H7 (cell line): ENCODE results near the gene QSOX2. TPM values are rescaled to one million over a fixed set of nuclear protein-coding genes. Genes with fewer than 3 reads are reported as not detected.

ENCODE experiments used
- DNase-seq: peaks from one replicate; pipeline ENCODE4 v3.0.0; 2012
- H3K27me3 ChIP-seq: 2 replicates; pipeline ENCODE4 v1.6.0; 2011; ENCODE audit warnings: mild to moderate bottlenecking, low read length; ENCODE audit not compliant: control insufficient read depth, insufficient read depth
- H3K36me3 ChIP-seq: replicated peaks from 2 replicates; pipeline ENCODE4 v1.5.1; 2011; ENCODE audit warnings: low read length; ENCODE audit not compliant: control insufficient read depth, insufficient read depth
- H3K4me3 ChIP-seq: 2 replicates; pipeline ENCODE4 v1.5.1; 2011; ENCODE audit warnings: low read depth, mild to moderate bottlenecking, control low read depth, low read length, moderate library complexity; ENCODE audit not compliant: insufficient read depth
- total RNA-seq: library from RNA; depleted of rRNA; stranded (reverse); fragments of >200 nt; shearing (Covaris generic); gene quantifications from 2 replicates; pipeline ENCODE4 v1.2.3, GENCODE V29; 2014

Gene QSOX2
- total RNA-seq, 1 experiment from 2014 or later: 22.6 TPM

DNA sequence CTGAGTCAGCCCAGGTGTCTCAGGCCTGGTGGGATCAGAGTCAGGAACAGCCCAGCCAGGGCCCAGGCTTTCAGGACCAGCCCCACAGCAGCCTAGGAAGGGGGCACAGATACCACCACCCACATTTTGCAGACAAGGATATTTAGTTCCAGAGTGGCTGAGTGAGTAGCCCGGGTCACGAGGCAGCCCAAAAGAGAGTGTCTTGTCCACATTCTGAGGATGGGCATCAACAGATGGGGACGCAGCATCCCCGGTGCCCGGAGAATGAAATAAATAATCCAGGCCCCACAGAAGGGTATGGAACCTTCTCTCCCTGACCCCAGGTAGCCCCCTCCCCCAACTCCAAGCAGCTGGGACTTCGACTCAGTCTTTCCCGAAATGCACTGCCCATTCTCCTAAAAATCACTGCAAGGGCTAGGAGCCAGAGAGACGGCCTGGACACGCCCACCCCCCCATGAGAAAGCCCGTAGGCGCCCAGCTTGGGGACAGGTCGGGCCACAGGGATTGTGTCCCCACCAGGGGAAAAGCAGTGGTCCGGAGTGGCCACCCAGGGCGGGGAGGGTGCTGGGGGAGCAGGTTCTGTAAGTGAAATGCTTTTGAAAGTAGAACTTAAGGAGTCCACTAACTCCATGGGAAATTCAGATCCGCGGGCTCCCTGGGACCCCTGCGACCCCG lies 47.5 kb downstream of the QSOX2 start:
- no peaks in the 10 kb centered on the region for H3K36me3 ChIP-seq
- no peak overlapping the region for H3K4me3 ChIP-seq
- DNase-seq: peak; percentile 75
- H3K27me3 ChIP-seq: peaks cover 96% of the 10 kb centered on the region

DNA sequence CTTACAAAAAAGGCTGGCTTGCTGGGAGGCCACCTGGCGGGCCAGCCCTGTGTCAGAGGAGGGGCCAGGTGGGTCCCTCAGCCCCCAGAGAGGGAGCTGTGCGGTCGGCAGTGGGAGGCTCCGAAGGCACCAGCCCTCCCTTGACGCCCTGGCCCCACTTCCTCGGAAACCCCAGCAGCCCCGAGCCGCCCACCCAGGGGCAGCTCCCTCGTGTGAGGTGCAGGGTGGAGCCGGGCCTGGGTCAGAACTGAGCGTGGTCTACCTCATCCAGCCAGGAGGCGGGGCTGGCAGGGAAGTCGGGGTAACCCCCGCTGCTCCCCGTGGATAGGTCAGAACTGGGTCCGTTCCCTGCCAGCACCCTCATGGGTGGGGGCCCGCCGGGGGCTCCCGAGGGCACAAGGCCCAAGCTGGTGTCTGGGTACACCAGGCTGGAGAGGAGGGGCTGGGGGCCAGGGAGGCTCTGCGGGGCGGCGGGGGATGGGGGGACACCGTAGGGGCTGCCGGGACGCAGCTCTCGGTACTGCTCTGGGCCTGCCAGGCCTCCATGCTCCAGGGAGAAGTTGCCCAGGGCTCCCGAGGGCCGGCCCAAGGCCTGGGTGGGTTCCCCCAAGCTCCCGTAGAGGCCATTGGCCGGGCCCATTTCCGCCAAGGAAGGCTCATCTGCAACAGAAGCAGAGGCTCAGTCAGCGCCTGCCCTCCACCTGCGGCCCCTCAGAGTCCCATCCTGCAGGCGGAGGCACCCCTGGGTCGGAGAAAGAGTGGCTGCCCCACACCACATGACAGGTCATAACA lies 48.3 kb downstream of the QSOX2 start:
- no peaks in the 10 kb centered on the region for H3K36me3 ChIP-seq
- peak; percentile 79 for DNase-seq
- H3K27me3 ChIP-seq: peaks cover 97% of the 10 kb centered on the region
- H3K4me3 ChIP-seq: no peak overlapping the region

DNA sequence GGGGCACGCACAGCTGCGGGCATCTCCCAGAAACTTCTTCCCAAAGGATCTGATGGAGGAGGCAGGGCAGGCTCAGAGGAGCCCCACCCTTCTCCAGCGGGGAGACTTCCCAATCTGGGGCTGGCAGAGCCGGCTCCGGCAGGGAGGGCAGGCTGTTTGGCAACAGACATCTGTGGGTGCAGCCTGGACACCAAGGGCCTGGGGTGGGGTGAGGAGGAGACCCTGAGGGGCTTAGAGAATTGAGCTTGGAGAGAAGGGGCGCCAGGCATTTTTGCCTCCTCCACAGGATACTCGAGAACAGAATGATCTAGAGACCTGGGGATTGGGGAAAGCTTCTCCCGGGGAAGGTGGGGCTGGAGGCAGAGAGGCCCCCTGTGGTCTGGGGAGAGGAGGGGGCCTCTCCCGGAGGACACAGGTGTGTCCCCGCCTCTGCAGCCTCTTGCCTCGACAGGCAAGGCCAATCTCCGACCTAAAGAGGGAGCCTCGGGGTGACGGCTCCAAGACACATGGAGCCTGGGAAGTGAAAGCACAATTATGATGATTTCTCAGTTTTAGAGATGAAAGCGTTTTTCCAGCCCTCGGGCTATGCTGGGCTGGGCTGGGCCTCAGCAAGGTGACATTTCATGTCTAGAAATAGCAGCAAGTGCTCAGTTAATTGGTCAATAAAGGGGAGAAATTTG lies 49.1 kb downstream of the QSOX2 start:
- Histone ChIP-seq H3K4me3 (no peak overlapping the region), H3K36me3 (no peaks in the 10 kb centered on the region), H3K27me3 (peaks cover 97% of the 10 kb centered on the region)
- peak; percentile 85 for DNase-seq

DNA sequence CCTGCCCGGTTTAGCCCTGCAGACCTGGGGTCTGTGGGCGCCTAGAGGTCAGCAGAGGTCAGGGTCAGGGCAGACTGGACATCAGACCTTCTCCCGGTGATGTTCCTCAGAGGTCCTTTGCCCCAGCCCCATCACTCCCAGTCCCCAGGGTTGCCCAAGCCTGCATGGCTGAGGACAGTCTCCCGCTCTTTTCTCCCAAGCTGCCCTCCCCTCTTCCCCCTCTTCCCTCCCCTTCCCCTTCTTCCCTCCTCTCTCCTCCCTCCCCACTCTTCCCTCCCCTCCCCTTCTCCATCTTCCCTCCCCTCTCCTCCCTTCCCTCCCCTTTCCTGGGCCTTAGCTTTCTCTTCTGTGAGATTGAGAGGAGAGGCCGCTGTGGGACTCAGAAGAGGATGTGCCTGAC lies 51.1 kb downstream of the QSOX2 start:
- peaks cover 88% of the 10 kb centered on the region for H3K27me3 ChIP-seq
- no peaks in the 10 kb centered on the region for H3K36me3 ChIP-seq
- no peak overlapping the region for H3K4me3 ChIP-seq
- peak; percentile 81 for DNase-seq

DNA sequence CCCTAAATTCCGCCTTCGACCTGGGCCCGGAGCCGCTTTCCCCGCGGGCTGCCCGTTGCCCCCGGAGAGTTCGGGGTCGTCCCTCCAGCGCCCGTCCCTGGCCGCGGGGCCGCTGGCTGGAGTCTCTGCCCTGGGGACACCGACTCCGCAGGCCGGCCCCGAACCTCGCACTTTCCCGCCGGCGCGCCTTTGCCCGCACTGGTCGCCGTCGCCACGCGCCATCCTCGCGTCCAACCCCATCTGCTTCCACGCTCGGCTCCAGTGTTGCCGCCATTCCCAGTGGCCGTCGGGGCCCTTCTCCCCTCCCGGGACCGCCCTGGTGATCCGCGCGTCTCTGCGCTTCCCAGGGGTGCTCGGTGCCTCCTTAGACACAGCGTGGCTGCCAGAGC lies 51.7 kb downstream of the QSOX2 start:
- Histone ChIP-seq H3K27me3 (peaks cover 83% of the 10 kb centered on the region), H3K36me3 (no peaks in the 10 kb centered on the region), H3K4me3 (peak overlapping the region; percentile 26)
- peak; percentile 73 for DNase-seq

DNA sequence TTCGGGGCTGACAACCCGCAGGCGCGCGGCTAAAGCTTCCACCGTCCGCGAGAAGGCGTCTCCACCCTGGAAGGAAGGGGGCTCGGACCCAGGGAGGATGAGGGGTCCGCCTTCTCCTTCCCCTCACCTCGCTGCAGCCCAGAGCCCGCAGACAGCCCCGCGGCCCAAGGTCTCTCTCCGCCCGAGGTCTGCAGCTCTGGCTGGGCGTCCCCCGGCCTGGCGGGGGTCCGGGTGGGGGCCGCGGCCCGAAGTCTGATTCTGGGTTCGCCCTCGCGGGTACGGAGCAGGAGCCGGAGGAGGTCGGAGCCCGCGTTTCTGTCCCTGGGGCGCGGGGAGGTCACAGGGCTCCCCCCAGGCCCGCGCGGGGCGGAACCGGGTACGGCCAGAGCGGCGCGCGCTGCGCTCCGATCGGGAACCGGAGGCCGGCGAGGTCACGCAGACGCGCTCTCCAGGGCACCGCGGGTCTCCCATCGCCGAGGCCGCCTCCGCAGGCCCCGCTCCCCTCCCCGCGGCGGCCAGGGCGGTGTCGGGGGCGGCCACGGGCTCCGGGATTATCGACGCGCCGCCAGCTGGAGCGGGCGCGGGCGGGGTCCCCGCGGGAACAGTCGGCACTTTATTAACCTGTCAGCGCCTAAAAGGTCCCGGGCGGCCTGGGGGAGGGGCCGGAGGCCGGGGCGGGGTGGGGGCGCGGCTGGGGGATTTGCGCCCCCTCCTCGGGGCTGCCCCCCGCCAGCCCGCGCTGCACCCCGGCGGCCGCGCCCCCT lies 52.3 kb downstream of the QSOX2 start:
- peak; percentile 88 for DNase-seq

DNA sequence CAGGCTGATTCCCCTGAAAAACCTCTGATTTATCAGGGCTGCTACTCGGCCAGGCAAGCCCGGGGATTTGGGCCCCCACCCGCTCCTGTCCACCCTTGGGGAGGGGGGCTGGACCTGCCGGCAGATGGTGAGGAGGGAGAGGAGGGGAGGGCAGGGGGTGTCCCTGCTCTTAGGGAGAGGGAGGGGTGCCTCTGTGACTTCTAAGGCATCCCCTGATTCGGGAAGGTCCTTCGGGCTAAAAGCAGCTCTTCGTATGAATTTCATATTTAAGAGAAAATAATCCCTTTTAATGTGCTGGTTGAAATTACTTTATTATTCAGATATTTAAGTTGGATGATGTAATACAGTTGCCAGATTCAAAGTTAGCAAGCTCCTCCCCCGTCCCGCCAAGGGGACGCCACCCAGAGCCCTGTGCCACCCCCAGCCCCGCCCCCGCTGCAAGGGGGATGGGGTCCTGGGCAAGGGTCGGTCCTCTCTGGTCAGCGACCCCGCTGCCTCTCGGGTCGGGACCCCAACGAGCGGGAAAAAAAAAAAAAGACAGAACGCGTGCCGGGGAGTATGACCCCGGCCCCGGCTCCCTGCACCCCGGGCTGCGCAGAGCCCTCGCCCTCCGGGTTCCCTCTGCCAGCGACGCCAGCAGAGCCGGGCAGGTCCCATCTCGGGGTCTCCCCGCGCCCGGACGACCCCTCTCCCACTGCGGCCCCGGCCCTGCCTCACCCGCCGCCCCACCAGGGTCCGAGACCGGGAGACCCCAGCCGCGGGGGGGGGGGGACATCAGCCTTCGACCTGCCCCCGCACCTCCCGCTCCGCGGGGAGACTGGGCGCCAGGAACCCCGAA lies 53.1 kb downstream of the QSOX2 start:
- no peaks in the 10 kb centered on the region for H3K36me3 ChIP-seq
- H3K4me3 ChIP-seq: peak overlapping the region; percentile 33
- H3K27me3 ChIP-seq: peaks cover 69% of the 10 kb centered on the region
- DNase-seq: peak; percentile 90

More for the DNA sequence above, 52.3 kb downstream of the QSOX2 start:
- Histone ChIP-seq H3K4me3 (peak overlapping the region; percentile 33), H3K36me3 (no peaks in the 10 kb centered on the region), H3K27me3 (peaks cover 77% of the 10 kb centered on the region)

DNA sequence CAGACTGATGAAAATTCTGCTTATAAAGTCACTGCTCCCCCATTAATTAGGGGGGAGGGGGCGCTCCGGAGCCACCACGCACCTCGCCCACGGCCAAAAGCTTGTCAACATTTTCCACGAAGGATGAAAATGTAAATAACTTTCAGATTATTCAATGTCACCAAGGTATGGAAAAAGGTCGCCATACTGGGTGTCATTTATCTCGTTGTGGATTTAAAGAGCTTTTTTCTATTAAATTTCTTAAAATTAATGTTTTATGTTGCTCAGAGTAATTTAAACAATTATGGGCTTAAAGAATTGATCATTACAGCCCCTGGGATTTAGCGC lies 53.7 kb downstream of the QSOX2 start:
- no peaks in the 10 kb centered on the region for H3K36me3 ChIP-seq
- no peak for DNase-seq
- H3K27me3 ChIP-seq: peaks cover 63% of the 10 kb centered on the region
- no peak overlapping the region for H3K4me3 ChIP-seq

GRCh38 chr9:136191099-136191959 lies 54.3 kb downstream of the QSOX2 start:
- H3K36me3 ChIP-seq: no peaks in the 10 kb centered on the region
- H3K27me3 ChIP-seq: peaks cover 57% of the 10 kb centered on the region
- DNase-seq: peak; percentile 76
- H3K4me3 ChIP-seq: no peak overlapping the region

- Histone ChIP-seq H3K27me3 (peaks cover 51% of the 10 kb centered on the region), H3K36me3 (no peaks in the 10 kb centered on the region), H3K4me3 (no peak overlapping the region)
- DNase-seq: no peak
Observed at GRCh38 chr9:136190656-136191055, 55.0 kb downstream of the QSOX2 start.

DNA sequence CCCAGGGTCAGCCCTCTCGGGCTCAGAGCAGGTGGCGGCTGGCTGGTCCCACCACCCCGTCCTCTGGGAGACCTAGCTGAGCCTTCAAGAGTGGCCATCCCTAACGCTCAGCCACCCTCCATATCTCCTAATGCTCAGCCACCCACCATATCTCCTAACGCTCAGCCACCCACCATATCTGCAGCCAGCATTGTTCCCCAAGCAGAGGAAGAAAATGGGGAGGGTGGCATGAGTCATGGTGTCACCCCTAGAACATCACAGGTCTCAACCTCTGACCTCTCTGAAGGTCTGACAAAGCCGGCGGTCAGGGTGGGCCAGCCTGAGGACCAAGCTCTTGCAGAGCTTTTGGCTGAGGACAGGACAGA lies 55.4 kb downstream of the QSOX2 start:
- peaks cover 47% of the 10 kb centered on the region for H3K27me3 ChIP-seq
- DNase-seq: no peak

GRCh38 chr9:136189394-136190236 lies 56.0 kb downstream of the QSOX2 start:
- peak; percentile 82 for DNase-seq
- Histone ChIP-seq H3K27me3 (peaks cover 41% of the 10 kb centered on the region), H3K4me3 (no peak overlapping the region), H3K36me3 (no peaks in the 10 kb centered on the region)

More for the DNA sequence above, 55.4 kb downstream of the QSOX2 start:
- H3K4me3 ChIP-seq: no peak overlapping the region
- H3K36me3 ChIP-seq: no peaks in the 10 kb centered on the region
